GM10248 (cell line): ENCODE data around the gene CASKIN2.

ENCODE experiments used
- CTCF ChIA-PET: fragments of 300-600 bp; sonication (Branson Sonifier 250); formaldehyde crosslinking; extraction: SDS; loops from one replicate; lab custom pipeline; 2021; ENCODE audit warnings: antibody characterized with exemption; lab: Yijun Ruan, JAX
- POLR2A ChIA-PET: fragments of 350-650 bp; sonication (Branson Sonifier 250); formaldehyde crosslinking; extraction: SDS; loops from one replicate; lab custom pipeline; 2020; ENCODE audit warnings: antibody characterized with exemption; lab: Yijun Ruan, JAX
- DNase-seq: peaks from one replicate; pipeline ENCODE4 v3.0.0; 2012; ENCODE audit errors: extremely low spot score
- CTCF ChIP-seq: IDR thresholded peaks from 2 replicates; pipeline ENCODE4 v1.5.1; 2012; ENCODE audit warnings: mild to moderate bottlenecking, low read depth; ENCODE audit errors: extremely low read depth, missing control alignments, control extremely low read depth

The CASKIN2 gene

GRCh38 chr17:75503976-75504346, 11.4 kb downstream of the CASKIN2 start:
- DNase-seq, result no peak
- ChIA-PET CTCF (interaction anchor here (0.7 to 2.1 kb wide), 11 partner anchors 8 to 247 kb away, joined by 3 to 9 read pairs (median 3); partner anchors contain the start of genes TMEM94 and TSEN54), POLR2A (no interaction called here)
- TF ChIP-seq CTCF, result no peak

GRCh38 chr17:75503337-75503950, 11.9 kb downstream of the CASKIN2 start:
- CTCF ChIA-PET, result interaction anchor here (0.7 to 2.2 kb wide), 20 partner anchors 8 to 247 kb away, joined by 3 to 9 read pairs (median 4); partner anchors contain the start of genes SMIM5, TMEM94 and TSEN54
- no peak for TF ChIP-seq CTCF
- POLR2A ChIA-PET, result interaction anchor here (0.6 kb wide), 1 partner anchor 13 kb away, joined by 3 read pairs; the partner anchor contains the start of gene TSEN54
- DNase-seq, result no peak

- no peak for TF ChIP-seq CTCF
- ChIA-PET POLR2A (interaction anchor here (0.6 kb wide), 1 partner anchor 14 kb away, joined by 3 read pairs; the partner anchor contains the start of gene TSEN54), CTCF (interaction anchor here (0.8 to 2.2 kb wide), 15 partner anchors 9 to 248 kb away, joined by 3 to 8 read pairs (median 4); partner anchors contain the start of genes SMIM5, TMEM94 and TSEN54)
- DNase-seq, result no peak
Observed at GRCh38 chr17:75502721-75503329, 12.5 kb downstream of the CASKIN2 start.

- CTCF ChIA-PET, result interaction anchor here (1.1 to 2.2 kb wide), 7 partner anchors 10 to 131 kb away, joined by 4 to 8 read pairs (median 4); partner anchors contain the start of genes SMIM5 and TSEN54
- TF ChIP-seq CTCF, result no peak
- POLR2A ChIA-PET, result no interaction called here
- DNase-seq, result no peak
Observed at GRCh38 chr17:75502072-75502720, 13.1 kb downstream of the CASKIN2 start.

GRCh38 chr17:75501378-75502071, 13.8 kb downstream of the CASKIN2 start:
- ChIA-PET CTCF (interaction anchor here (1.1 to 2.2 kb wide), 5 partner anchors 9 to 132 kb away, joined by 3 to 8 read pairs (median 4); partner anchors contain the start of genes SMIM5 and TSEN54), POLR2A (no interaction called here)
- DNase-seq, result no peak
- no peak for TF ChIP-seq CTCF
